GM19193 (cell line): Measurements from ENCODE around the gene TCF7L1.

Experiments used
- POLR2A ChIP-seq: IDR thresholded peaks from 4 replicates; pipeline ENCODE4 v1.6.1; 2011; ENCODE audit not compliant: insufficient read depth, insufficient read length; ENCODE audit errors: extremely low read depth

Gene TCF7L1

DNA sequence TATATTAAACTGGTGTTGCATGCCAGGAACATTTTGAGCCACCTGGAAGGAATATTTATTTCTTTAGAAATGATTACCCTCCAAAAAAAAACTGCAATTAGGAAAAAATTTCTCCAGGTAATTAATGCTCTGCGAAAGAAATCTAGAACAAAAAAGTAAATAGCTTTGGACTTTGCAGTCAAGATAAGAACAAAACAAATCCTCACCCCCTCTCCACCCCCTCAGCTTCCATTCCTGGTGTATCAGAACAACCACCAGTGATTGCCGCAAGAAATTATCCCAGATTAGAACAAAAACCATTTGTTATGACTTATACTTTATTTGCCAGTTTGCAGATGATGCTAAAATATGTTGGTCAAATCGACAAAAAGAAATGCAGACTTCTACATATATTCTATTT lies 17.0 kb upstream of the TCF7L1 start:
- no peak for TF ChIP-seq POLR2A

GRCh38 chr2:85119900-85120299 lies 13.3 kb upstream of the TCF7L1 start:
- no peak for TF ChIP-seq POLR2A

GRCh38 chr2:85120363-85120762 lies 12.8 kb upstream of the TCF7L1 start:
- no peak for TF ChIP-seq POLR2A

GRCh38 chr2:85129861-85130260 lies 3.3 kb upstream of the TCF7L1 start:
- no peak for TF ChIP-seq POLR2A

GRCh38 chr2:85130407-85130806 lies 2.8 kb upstream of the TCF7L1 start:
- no peak for TF ChIP-seq POLR2A

DNA sequence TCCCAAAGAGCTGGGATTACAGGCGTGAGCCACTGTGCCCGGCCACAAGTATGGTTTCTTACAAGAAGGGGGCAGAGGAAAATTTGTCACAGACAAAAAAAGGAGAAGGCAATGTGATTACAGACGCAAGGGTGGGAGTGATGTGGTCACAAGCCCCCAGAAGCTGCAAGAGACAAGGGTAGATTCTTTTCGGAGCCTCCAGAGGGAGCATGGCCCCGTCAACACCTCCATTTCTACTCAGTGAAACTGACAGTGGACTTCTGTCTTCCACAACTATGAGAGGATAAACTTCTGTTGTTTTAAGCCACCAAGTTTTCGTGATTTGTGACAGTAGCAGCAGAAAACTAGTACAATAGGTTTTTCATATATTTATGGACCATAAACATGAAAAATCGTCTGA lies 2.1 kb upstream of the TCF7L1 start:
- no peak for TF ChIP-seq POLR2A

GRCh38 chr2:85132397-85132796 lies 795 bp upstream of the TCF7L1 start:
- TF ChIP-seq POLR2A: no peak

DNA sequence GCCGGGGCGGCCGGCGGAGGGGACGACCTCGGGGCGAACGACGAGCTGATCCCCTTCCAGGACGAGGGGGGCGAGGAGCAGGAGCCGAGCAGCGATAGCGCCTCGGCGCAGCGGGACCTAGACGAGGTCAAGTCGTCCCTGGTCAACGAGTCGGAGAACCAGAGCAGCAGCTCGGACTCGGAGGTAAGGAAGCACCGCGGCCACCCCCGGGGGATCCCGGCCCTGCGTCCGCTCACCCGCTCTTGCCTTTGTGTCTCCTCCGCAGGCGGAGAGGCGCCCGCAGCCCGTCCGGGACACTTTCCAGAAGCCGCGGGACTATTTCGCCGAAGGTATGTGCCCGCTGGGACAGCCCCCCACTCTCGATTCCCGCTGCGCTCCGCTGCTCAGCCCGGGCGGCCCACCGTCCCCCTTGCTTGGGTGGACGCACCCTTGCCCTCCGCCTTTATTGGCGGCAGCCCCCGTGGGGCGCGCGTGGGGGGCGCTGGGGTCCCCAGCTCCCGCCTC lies 611 bp downstream of the TCF7L1 start:
- no peak for TF ChIP-seq POLR2A

DNA sequence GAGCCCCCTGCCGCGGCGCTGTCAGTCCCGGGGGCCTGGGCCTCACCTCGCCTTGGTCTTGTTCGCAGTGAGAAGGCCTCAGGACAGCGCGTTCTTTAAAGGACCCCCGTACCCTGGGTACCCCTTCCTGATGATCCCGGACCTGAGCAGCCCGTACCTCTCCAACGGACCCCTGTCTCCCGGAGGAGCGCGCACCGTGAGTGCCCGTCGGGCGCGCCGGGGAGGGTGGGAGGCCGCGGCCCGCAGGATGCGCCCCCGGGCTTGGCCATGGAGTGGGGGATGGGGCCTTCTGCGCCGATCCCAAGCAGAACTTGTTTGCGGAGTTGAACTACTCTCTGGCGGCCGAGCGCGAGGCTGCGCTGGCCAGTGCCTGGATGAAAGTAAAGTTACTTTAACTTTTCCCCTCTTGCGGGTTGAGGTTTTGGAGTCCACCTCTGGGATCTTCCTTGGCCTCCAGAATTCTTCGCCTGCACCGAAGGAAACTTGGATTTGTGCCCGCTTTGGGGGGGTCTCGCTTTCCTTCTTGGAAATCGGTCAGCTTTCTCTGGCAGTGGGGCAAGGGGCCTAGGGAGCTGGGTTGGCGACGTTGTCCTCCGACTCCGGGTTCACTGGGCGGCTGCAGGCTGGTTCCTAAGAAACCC lies 1.2 kb downstream of the TCF7L1 start:
- TF ChIP-seq POLR2A: no peak

- TF ChIP-seq POLR2A: no peak
Observed at GRCh38 chr2:85134896-85135659, 1.9 kb downstream of the TCF7L1 start.

DNA sequence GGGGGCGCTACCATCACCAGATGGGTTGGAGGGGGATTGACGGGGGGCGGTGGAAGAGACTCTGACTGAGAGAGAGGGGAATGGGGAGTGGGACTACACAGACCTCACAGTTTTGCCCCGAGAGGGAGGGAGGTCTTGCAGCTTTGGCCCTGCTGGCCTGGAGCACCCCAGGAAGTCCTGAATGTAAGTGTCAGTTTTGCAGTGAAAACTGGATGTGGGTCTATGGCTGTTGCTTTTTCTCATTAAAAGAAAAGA lies 2.4 kb downstream of the TCF7L1 start:
- no peak for TF ChIP-seq POLR2A

- no peak for TF ChIP-seq POLR2A
Observed at GRCh38 chr2:85137156-85137555, 4.0 kb downstream of the TCF7L1 start.

DNA sequence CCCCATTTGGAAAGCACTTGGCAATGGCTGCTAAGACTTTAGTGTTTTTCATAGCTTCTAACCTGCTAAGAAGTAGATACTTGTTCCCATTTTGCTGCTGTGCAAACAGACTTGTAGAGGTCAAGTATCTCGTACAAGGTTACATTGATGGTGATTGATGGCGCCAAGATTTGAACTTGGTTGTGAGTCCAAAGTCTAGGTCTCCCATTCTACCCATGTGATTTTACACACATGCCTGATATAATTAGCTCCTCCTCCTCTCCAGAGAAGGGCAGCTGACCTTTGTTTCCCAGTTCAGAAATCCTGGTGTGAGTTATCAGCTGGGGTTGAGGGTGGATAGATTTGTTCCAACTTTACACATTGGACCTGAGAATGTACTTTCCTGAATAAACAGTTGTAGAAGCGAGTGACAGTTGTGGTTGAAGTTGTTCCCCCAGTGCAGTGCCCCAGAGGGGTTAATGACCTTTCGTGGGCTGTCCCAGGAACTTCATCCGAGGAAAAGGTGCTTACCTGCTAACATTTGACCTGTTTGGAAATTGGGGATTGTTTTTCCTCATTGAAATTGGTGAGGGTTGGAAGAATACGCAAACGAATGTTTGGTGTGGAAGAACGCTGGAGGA lies 10.4 kb downstream of the TCF7L1 start:
- TF ChIP-seq POLR2A: no peak

GRCh38 chr2:85145116-85145820 lies 12.1 kb downstream of the TCF7L1 start:
- no peak for TF ChIP-seq POLR2A

GRCh38 chr2:85148190-85148589 lies 15.0 kb downstream of the TCF7L1 start:
- TF ChIP-seq POLR2A: no peak
